ENCODE measurements around the gene SRGAP3.

Gene SRGAP3

GRCh38 chr3:9009976-9010545 lies 239.4 kb downstream of the SRGAP3 start:
- H3K27ac ChIP-seq (ENCODE audit: low read depth, low read length), result no peak overlapping the region
- no peaks in the 10 kb centered on the region for H3K4me1 ChIP-seq (ENCODE audit: control insufficient read depth, insufficient read depth, low read length)
- no peaks in the 10 kb centered on the region for H3K36me3 ChIP-seq (ENCODE audit: control insufficient read depth, insufficient read depth, low read length)
- H3K4me3 ChIP-seq (ENCODE audit: low read length), result no peak overlapping the region
- no peak overlapping the region for H3K9ac ChIP-seq (ENCODE audit: low read length)
- no peaks in the 10 kb centered on the region for H3K27me3 ChIP-seq (ENCODE audit: control insufficient read depth, insufficient read depth, low read length)

- Histone ChIP-seq H3K4me3 (ENCODE audit: low read length) (no peak overlapping the region), H3K4me1 (ENCODE audit: control insufficient read depth, insufficient read depth, low read length) (no peaks in the 10 kb centered on the region), H3K36me3 (ENCODE audit: control insufficient read depth, insufficient read depth, low read length) (no peaks in the 10 kb centered on the region), H3K9ac (ENCODE audit: low read length) (no peak overlapping the region), H3K27ac (ENCODE audit: low read depth, low read length) (no peak overlapping the region), H3K27me3 (ENCODE audit: control insufficient read depth, insufficient read depth, low read length) (no peaks in the 10 kb centered on the region)
These were observed 240.7 kb downstream of the SRGAP3 start for GRCh38 chr3:9008550-9009255.

DNA sequence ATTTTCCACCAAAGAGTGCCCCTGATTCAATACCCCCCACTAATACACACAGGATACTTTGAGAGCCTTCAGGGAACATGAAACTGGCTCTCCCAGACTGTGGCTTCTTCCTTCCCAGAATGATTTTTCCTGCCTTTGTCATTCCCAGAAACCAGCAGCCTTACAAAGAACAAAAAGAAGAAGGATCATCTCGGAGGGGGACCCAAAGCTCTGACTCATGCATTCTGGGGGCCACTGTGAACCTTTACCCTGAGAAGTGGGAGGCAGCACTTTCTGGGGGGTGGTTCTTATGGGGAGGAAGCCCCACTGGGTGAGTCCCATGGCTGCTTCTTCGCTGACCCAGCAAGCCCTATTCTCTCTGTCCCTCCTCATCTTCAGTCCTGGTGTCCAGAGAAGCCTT lies 241.5 kb downstream of the SRGAP3 start:
- no peaks in the 10 kb centered on the region for H3K27me3 ChIP-seq (ENCODE audit: control insufficient read depth, insufficient read depth, low read length)
- H3K4me3 ChIP-seq (ENCODE audit: low read length), result no peak overlapping the region
- H3K9ac ChIP-seq (ENCODE audit: low read length), result no peak overlapping the region
- H3K36me3 ChIP-seq (ENCODE audit: control insufficient read depth, insufficient read depth, low read length), result no peaks in the 10 kb centered on the region
- no peaks in the 10 kb centered on the region for H3K4me1 ChIP-seq (ENCODE audit: control insufficient read depth, insufficient read depth, low read length)
- H3K27ac ChIP-seq (ENCODE audit: low read depth, low read length), result no peak overlapping the region

DNA sequence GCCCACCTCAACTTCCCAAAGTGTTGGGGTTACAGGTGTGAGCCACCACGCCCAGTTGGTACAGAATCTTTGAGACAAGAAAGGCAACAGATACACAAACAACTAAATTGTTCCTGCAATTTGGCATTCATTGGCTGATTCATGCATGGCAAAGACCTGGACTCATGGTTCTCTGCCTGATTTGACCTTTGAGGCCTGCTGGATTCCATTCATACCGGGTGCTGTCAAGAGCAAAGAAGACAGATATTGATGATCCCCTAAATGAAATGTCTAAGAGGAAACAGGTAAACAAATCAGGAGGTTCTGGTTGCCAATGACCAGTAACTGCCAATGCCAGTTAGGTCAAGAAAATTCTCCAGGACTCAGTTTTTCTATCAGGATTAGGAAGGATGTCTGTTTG lies 242.2 kb downstream of the SRGAP3 start:
- Histone ChIP-seq H3K4me3 (ENCODE audit: low read length) (no peak overlapping the region), H3K27me3 (ENCODE audit: control insufficient read depth, insufficient read depth, low read length) (no peaks in the 10 kb centered on the region), H3K27ac (ENCODE audit: low read depth, low read length) (no peak overlapping the region), H3K9ac (ENCODE audit: low read length) (no peak overlapping the region), H3K36me3 (ENCODE audit: control insufficient read depth, insufficient read depth, low read length) (no peaks in the 10 kb centered on the region), H3K4me1 (ENCODE audit: control insufficient read depth, insufficient read depth, low read length) (no peaks in the 10 kb centered on the region)

DNA sequence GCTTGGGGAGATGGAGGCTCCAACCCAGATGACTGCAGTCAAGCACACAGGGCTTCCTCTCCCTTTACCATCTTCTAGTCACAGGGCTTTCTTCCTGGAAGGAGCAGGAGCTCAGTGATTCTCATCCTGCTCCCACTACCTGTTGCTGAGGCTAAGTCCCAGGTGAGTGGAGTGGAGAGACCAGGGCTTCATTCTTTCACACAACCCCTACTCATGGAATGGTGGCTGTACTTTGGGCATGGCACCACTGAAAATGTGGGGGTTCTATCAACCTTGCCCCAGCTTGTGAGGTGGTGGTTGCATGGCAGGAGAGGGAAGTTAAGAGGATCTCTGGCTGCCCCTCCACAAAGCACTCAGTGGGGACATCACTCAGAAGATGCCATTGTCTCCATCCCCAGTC lies 249.4 kb downstream of the SRGAP3 start:
- H3K4me3 ChIP-seq (ENCODE audit: low read length), result no peak overlapping the region
- H3K36me3 ChIP-seq (ENCODE audit: control insufficient read depth, insufficient read depth, low read length), result no peaks in the 10 kb centered on the region
- H3K9ac ChIP-seq (ENCODE audit: low read length), result no peak overlapping the region
- no peaks in the 10 kb centered on the region for H3K27me3 ChIP-seq (ENCODE audit: control insufficient read depth, insufficient read depth, low read length)
- no peak overlapping the region for H3K27ac ChIP-seq (ENCODE audit: low read depth, low read length)
- no peaks in the 10 kb centered on the region for H3K4me1 ChIP-seq (ENCODE audit: control insufficient read depth, insufficient read depth, low read length)

DNA sequence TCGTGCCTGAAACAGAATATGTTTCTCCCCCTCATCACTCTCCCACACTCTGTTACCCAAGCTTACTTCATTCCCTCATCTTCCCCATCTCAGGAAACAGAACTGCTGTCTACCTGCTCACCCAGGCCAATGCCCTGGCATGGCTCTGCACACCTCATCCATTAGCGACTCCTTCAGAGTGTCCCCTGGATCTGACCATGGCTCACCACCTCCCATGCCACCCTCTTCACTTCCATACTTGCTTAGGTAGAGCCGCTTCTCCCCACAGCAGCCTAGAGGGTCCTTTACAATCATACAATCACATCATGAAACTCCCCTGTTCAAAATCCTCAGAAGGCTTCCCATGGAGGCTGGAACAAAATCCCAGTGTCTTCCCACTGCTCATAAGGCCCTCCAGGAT lies 252.3 kb downstream of the SRGAP3 start:
- no peak overlapping the region for H3K4me3 ChIP-seq (ENCODE audit: low read length)
- no peak overlapping the region for H3K27ac ChIP-seq (ENCODE audit: low read depth, low read length)
- H3K36me3 ChIP-seq (ENCODE audit: control insufficient read depth, insufficient read depth, low read length), result no peaks in the 10 kb centered on the region
- H3K4me1 ChIP-seq (ENCODE audit: control insufficient read depth, insufficient read depth, low read length), result no peaks in the 10 kb centered on the region
- no peaks in the 10 kb centered on the region for H3K27me3 ChIP-seq (ENCODE audit: control insufficient read depth, insufficient read depth, low read length)
- H3K9ac ChIP-seq (ENCODE audit: low read length), result no peak overlapping the region

DNA sequence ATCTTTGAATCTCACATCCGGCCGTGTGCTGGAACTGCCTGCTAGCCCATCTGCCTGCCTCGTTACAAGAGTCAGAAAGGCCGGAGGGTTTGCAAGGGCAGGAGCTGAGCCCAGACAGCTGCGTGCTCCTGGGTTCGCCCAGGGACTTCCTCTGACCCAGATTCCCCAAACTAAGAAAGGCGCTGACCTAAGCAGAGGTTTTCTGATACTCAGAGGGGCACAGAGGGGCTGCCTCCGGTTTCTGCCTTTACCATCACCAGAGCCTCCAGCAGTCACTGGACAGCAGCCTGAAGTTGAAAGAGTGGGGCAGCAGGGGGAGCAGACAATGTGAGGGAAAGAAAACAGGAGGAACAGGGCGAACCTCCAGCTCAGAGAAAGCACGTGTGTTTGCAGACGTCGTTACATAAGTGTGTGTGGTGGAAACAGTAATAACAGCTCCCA lies 252.7 kb downstream of the SRGAP3 start:
- H3K4me3 ChIP-seq (ENCODE audit: low read length), result no peak overlapping the region
- H3K27me3 ChIP-seq (ENCODE audit: control insufficient read depth, insufficient read depth, low read length), result no peaks in the 10 kb centered on the region
- no peak overlapping the region for H3K9ac ChIP-seq (ENCODE audit: low read length)
- no peaks in the 10 kb centered on the region for H3K36me3 ChIP-seq (ENCODE audit: control insufficient read depth, insufficient read depth, low read length)
- no peak overlapping the region for H3K27ac ChIP-seq (ENCODE audit: low read depth, low read length)
- no peaks in the 10 kb centered on the region for H3K4me1 ChIP-seq (ENCODE audit: control insufficient read depth, insufficient read depth, low read length)

DNA sequence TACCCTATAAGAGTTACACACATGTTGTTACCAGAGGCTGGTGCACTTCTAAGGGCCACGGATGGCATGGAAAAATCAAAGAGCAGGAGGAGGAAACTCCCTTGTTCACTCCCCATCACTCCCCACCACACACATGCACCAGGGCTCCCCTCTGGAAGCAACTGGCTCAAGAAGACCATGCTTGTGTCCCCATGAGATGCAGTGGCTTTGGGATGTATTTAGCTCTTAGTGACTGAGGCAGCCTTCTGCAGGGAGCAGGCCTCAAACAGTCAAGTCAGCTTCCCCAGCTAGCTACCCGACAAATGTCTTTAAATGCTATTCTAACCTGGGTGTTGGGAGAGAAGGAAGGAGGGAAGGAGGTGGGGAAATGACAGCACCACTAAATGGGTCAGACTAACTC lies 253.2 kb downstream of the SRGAP3 start:
- Histone ChIP-seq H3K36me3 (ENCODE audit: control insufficient read depth, insufficient read depth, low read length) (no peaks in the 10 kb centered on the region), H3K4me1 (ENCODE audit: control insufficient read depth, insufficient read depth, low read length) (no peaks in the 10 kb centered on the region), H3K27ac (ENCODE audit: low read depth, low read length) (peak overlapping the region; percentile 25), H3K27me3 (ENCODE audit: control insufficient read depth, insufficient read depth, low read length) (no peaks in the 10 kb centered on the region), H3K9ac (ENCODE audit: low read length) (no peak overlapping the region), H3K4me3 (ENCODE audit: low read length) (no peak overlapping the region)

GRCh38 chr3:8994226-8994625 lies 255.2 kb downstream of the SRGAP3 start:
- Histone ChIP-seq H3K36me3 (ENCODE audit: control insufficient read depth, insufficient read depth, low read length) (no peaks in the 10 kb centered on the region), H3K27me3 (ENCODE audit: control insufficient read depth, insufficient read depth, low read length) (no peaks in the 10 kb centered on the region), H3K27ac (ENCODE audit: low read depth, low read length) (no peak overlapping the region), H3K4me3 (ENCODE audit: low read length) (no peak overlapping the region), H3K4me1 (ENCODE audit: control insufficient read depth, insufficient read depth, low read length) (no peaks in the 10 kb centered on the region), H3K9ac (ENCODE audit: low read length) (no peak overlapping the region)

- no peak overlapping the region for H3K4me3 ChIP-seq (ENCODE audit: low read length)
- H3K4me1 ChIP-seq (ENCODE audit: control insufficient read depth, insufficient read depth, low read length), result no peaks in the 10 kb centered on the region
- H3K27me3 ChIP-seq (ENCODE audit: control insufficient read depth, insufficient read depth, low read length), result no peaks in the 10 kb centered on the region
- H3K9ac ChIP-seq (ENCODE audit: low read length), result no peak overlapping the region
- no peaks in the 10 kb centered on the region for H3K36me3 ChIP-seq (ENCODE audit: control insufficient read depth, insufficient read depth, low read length)
- no peak overlapping the region for H3K27ac ChIP-seq (ENCODE audit: low read depth, low read length)
These were observed 256.1 kb downstream of the SRGAP3 start for GRCh38 chr3:8993331-8993730.

GRCh38 chr3:8992854-8993253 lies 256.6 kb downstream of the SRGAP3 start:
- no peaks in the 10 kb centered on the region for H3K4me1 ChIP-seq (ENCODE audit: control insufficient read depth, insufficient read depth, low read length)
- no peaks in the 10 kb centered on the region for H3K36me3 ChIP-seq (ENCODE audit: control insufficient read depth, insufficient read depth, low read length)
- H3K27ac ChIP-seq (ENCODE audit: low read depth, low read length), result no peak overlapping the region
- H3K4me3 ChIP-seq (ENCODE audit: low read length), result no peak overlapping the region
- no peak overlapping the region for H3K9ac ChIP-seq (ENCODE audit: low read length)
- H3K27me3 ChIP-seq (ENCODE audit: control insufficient read depth, insufficient read depth, low read length), result no peaks in the 10 kb centered on the region

DNA sequence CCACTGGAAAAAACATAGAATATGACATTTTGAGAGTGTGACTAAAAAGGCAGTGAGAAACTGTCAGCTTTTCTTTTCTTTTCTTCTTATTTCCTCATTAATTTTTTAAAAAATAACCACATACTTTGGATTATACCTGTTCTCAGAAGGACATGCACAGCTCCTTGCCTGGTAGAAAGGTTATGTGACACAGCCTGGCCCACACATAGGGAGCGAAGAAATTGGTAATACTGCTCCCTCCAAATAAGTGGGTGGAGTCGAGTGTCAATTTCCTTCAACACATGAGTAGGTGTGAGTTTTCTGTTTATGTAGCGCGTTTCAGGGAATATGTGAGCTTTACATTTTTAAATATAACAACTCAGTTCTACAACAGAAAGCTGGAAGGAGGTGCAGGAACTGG lies 257.2 kb downstream of the SRGAP3 start:
- Histone ChIP-seq H3K36me3 (ENCODE audit: control insufficient read depth, insufficient read depth, low read length) (no peaks in the 10 kb centered on the region), H3K27me3 (ENCODE audit: control insufficient read depth, insufficient read depth, low read length) (no peaks in the 10 kb centered on the region)

More for the DNA sequence above, 257.2 kb downstream of the SRGAP3 start:
- Histone ChIP-seq H3K4me3 (ENCODE audit: low read length) (no peak overlapping the region), H3K27ac (ENCODE audit: low read depth, low read length) (no peak overlapping the region), H3K4me1 (ENCODE audit: control insufficient read depth, insufficient read depth, low read length) (no peaks in the 10 kb centered on the region), H3K9ac (ENCODE audit: low read length) (no peak overlapping the region)
